Measurements from ENCODE around the gene SMYD3. TPM values are rescaled to one million over a fixed set of nuclear protein-coding genes. Genes with fewer than 3 reads are reported as not detected.

The SMYD3 gene
- total RNA-seq, 1 donor from 2014 or later, result 20.8 TPM

DNA sequence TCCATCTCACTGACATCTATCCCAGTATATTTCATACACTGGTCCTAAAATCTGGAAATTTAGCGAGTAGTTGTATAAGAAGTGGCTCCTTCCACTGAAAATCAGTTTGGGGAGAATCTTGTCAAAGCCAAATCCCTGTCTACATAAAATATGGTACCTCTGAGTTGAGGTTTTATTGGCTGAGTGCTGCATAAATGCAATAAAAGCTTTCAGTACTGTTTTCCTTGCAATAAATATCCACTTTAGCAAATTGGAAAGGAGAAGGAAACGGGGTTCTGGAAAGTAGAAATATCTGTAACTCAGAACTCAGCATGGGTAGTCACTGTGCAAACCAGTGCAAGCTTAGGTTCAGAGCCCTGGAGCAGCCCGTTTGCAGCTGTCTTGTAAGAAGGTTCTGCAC lies 580.2 kb downstream of the SMYD3 start:
- no peaks in the 10 kb centered on the region for H3K9me3 Mint-ChIP-seq
- no peaks in the 10 kb centered on the region for H3K27me3 Mint-ChIP-seq
- H3K4me3 Mint-ChIP-seq, result no peak overlapping the region
- H3K4me1 Mint-ChIP-seq, result no peaks in the 10 kb centered on the region
- no peak overlapping the region for H3K27ac Mint-ChIP-seq
- ATAC-seq (ENCODE audit: low read depth) (no peak), DNase-seq (no peak)
- ChIA-PET CTCF (no interaction called here), POLR2A (no interaction called here)
- TF ChIP-seq, protein P1, sequence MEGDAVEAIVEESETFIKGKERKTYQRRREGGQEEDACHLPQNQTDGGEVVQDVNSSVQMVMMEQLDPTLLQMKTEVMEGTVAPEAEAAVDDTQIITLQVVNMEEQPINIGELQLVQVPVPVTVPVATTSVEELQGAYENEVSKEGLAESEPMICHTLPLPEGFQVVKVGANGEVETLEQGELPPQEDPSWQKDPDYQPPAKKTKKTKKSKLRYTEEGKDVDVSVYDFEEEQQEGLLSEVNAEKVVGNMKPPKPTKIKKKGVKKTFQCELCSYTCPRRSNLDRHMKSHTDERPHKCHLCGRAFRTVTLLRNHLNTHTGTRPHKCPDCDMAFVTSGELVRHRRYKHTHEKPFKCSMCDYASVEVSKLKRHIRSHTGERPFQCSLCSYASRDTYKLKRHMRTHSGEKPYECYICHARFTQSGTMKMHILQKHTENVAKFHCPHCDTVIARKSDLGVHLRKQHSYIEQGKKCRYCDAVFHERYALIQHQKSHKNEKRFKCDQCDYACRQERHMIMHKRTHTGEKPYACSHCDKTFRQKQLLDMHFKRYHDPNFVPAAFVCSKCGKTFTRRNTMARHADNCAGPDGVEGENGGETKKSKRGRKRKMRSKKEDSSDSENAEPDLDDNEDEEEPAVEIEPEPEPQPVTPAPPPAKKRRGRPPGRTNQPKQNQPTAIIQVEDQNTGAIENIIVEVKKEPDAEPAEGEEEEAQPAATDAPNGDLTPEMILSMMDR (IDR thresholded peaks at IDR 0.05), result no peak
- peaks cover 25% of the 10 kb centered on the region for H3K36me3 Mint-ChIP-seq (ENCODE audit: low read depth)
- intact Hi-C loops (cut with micrococcal nuclease), result no loop called here

- DNase-seq, result no peak
- Mint-ChIP-seq H3K4me3 (no peak overlapping the region), H3K27me3 (no peaks in the 10 kb centered on the region), H3K4me1 (no peaks in the 10 kb centered on the region), H3K9me3 (peaks cover 6% of the 10 kb centered on the region), H3K36me3 (ENCODE audit: low read depth) (peaks cover 24% of the 10 kb centered on the region), H3K27ac (no peak overlapping the region)
- POLR2A ChIA-PET, result no interaction called here
- ATAC-seq (ENCODE audit: low read depth), result no peak
- intact Hi-C loops (cut with micrococcal nuclease), result no loop called here
- TF ChIP-seq, protein P1 (IDR thresholded peaks at IDR 0.05), result no peak
- CTCF ChIA-PET, result no interaction called here
These were observed 583.9 kb downstream of the SMYD3 start for GRCh38 chr1:245923215-245923614.

- Mint-ChIP-seq H3K27ac (no peak overlapping the region), H3K36me3 (ENCODE audit: low read depth) (peaks cover 12% of the 10 kb centered on the region), H3K9me3 (peaks cover 6% of the 10 kb centered on the region), H3K4me1 (no peaks in the 10 kb centered on the region), H3K27me3 (no peaks in the 10 kb centered on the region), H3K4me3 (no peak overlapping the region)
- intact Hi-C loops (cut with micrococcal nuclease), result no loop called here
- no peak for ATAC-seq (ENCODE audit: low read depth)
- DNase-seq, result no peak
- ChIA-PET POLR2A (no interaction called here), CTCF (no interaction called here)
- TF ChIP-seq, protein P1 (IDR thresholded peaks at IDR 0.05), result no peak
These were observed 585.7 kb downstream of the SMYD3 start for GRCh38 chr1:245921417-245921816.

- Mint-ChIP-seq H3K4me3 (no peak overlapping the region), H3K9me3 (peaks cover 15% of the 10 kb centered on the region), H3K27ac (no peak overlapping the region), H3K4me1 (no peaks in the 10 kb centered on the region), H3K27me3 (no peaks in the 10 kb centered on the region), H3K36me3 (ENCODE audit: low read depth) (peaks cover 19% of the 10 kb centered on the region)
- DNase-seq, result no peak
- CTCF ChIA-PET, result no interaction called here
- intact Hi-C loops (cut with micrococcal nuclease), result no loop called here
- TF ChIP-seq, protein P1 (IDR thresholded peaks at IDR 0.05), result no peak
- no peak for ATAC-seq (ENCODE audit: low read depth)
- POLR2A ChIA-PET, result no interaction called here
These were observed 589.7 kb downstream of the SMYD3 start for GRCh38 chr1:245917403-245917802.

GRCh38 chr1:245915841-245916240 lies 591.2 kb downstream of the SMYD3 start:
- Mint-ChIP-seq H3K9me3 (peaks cover 14% of the 10 kb centered on the region), H3K27me3 (no peaks in the 10 kb centered on the region), H3K27ac (no peak overlapping the region), H3K4me1 (no peaks in the 10 kb centered on the region), H3K4me3 (no peak overlapping the region), H3K36me3 (ENCODE audit: low read depth) (peaks cover 18% of the 10 kb centered on the region)
- intact Hi-C loops (cut with micrococcal nuclease), result no loop called here
- ChIA-PET POLR2A (no interaction called here), CTCF (no interaction called here)
- ATAC-seq (ENCODE audit: low read depth), result no peak
- DNase-seq, result no peak
- TF ChIP-seq, protein P1 (IDR thresholded peaks at IDR 0.05), result no peak
